Stimulated activated CD8-positive, alpha-beta memory T cell treated with anti-CD3 and anti-CD28 coated beads, Interleukin-12 subunit alpha, Interleukin-12 subunit beta, amount 100 ng/mL, for 24 hours (primary cell): ENCODE data around the gene CRB3.

ENCODE experiments used
- DNase-seq: peaks from one replicate; pipeline ENCODE4 v3.0.0-alpha.2; 2020; ENCODE audit errors: extremely low read depth

CRB3 gene

DNA sequence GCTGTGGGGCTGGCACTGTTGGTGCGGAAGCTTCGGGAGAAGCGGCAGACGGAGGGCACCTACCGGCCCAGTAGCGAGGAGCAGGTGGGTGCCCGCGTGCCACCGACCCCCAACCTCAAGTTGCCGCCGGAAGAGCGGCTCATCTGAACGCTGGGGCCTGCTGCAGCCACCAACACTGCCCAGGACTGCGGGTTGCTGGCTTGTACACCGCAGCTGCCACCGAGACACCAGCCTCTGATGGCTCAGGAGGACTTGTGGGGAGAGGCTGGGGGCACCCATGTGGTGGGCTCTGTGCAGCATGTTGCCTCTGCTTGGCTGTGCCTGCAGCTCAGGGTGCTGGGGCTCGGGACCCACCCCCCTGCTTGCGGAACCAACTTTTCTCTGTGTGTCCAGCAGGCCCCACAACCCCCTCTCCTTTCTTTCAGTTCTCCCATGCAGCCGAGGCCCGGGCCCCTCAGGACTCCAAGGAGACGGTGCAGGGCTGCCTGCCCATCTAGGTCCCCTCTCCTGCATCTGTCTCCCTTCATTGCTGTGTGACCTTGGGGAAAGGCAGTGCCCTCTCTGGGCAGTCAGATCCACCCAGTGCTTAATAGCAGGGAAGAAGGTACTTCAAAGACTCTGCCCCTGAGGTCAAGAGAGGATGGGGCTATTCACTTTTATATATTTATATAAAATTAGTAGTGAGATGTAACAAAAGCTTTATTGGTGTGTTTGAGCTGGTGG is 2.6 kb downstream of the CRB3 start:
- DNase-seq = no peak

GRCh38 chr19:6467384-6467783 is 3.3 kb downstream of the CRB3 start:
- DNase-seq = no peak

- no peak for DNase-seq
Observed at GRCh38 chr19:6470173-6470572, 6.1 kb downstream of the CRB3 start.

DNA sequence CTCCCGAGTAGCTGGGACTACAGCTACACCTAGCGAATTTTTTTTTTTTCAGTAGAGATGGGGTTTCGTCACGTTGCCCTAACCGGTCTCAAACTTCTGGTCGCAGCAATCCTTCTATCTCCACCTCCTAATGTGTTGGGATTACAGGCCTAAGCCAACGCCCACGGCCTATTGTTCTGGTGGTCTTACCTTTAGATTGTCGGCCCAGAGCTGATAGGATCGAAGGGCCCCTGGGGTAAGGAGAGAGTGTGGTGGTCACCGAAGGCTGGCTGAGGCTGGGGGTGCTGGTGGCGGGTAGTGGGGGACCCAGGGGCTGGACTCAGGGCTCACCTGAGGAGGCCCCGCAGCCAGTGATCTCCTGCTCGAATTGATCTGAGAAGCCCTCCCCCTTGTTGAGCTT is 7.0 kb downstream of the CRB3 start:
- DNase-seq = no peak

GRCh38 chr19:6472713-6473112 is 8.6 kb downstream of the CRB3 start:
- DNase-seq = no peak

DNA sequence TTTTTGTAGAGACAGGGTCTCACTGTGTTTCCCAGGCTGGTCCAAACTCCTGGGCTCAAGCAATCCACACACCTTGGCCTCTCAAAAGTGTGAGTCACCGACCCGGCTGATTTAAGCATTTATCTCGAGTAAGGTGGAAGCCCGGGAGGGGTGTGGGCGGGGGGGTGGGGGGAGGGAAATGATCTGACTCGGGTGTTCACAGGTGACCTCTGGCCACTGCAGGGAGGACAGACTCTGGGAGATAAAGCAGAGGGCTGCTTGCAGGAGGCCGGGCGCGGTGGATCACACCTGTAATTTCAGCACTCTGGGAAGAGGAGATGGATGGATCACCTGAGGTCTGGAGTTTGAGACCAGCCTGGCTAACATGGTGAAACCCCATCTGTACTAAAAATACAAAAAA is 9.6 kb downstream of the CRB3 start:
- no peak for DNase-seq

- DNase-seq = no peak
Observed at GRCh38 chr19:6475321-6476108, 11.4 kb downstream of the CRB3 start.

GRCh38 chr19:6476155-6476895 is 12.3 kb downstream of the CRB3 start:
- no peak for DNase-seq

DNA sequence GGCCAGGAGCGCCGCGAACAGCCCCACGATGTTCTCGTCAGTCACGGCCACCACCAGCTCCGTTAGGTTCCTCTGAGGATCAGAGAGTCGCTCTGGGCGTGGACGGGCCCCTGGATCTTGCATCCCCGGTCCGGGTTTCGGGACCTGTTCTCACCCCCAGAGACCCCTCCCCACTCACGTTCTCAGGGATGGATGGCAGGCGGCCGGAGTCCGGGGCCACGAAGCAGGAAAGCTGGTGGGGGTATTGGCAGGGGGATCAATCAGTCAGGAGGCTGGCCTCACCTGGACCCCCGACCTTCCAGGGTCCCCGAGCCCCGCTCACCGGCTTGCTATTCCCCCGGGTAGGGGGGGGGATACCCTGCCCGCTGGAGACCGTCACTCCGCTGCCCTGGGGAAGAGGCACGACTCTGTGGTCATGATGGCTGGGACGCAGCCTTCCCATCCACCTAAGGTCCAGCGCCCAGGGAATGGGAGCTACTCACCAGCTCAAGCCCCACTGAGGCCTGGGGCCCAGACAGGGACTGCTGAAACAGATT is 12.9 kb downstream of the CRB3 start:
- DNase-seq = no peak

GRCh38 chr19:6478815-6479214 is 14.7 kb downstream of the CRB3 start:
- no peak for DNase-seq

GRCh38 chr19:6479836-6480398 is 15.8 kb downstream of the CRB3 start:
- DNase-seq = no peak

DNA sequence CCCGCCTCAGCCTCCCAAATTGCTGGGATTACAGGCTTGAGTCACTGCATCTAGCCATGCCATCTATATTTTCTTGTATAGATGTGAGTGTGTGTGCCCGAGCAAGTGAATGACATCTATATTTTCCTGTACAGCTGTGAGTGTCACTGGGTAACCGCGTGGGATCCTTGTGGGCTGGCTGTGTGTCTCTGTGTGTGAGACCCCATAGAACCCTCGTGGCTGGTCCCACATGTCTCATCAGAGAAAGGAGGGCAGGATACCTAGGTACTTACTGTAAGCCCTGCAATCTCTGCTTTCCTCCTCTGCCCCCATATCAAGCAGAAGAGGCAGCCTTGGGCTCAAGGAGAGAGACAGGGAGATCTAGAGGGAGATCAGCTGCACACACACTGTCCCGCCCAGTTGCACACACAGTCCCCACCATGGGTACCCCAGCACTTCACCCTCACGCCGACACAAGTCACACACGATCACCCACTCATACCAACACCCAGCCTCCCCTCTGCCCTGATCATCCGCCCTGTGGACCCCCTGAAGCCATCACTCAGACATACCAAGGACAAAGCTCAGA is 16.9 kb downstream of the CRB3 start:
- DNase-seq = no peak

DNA sequence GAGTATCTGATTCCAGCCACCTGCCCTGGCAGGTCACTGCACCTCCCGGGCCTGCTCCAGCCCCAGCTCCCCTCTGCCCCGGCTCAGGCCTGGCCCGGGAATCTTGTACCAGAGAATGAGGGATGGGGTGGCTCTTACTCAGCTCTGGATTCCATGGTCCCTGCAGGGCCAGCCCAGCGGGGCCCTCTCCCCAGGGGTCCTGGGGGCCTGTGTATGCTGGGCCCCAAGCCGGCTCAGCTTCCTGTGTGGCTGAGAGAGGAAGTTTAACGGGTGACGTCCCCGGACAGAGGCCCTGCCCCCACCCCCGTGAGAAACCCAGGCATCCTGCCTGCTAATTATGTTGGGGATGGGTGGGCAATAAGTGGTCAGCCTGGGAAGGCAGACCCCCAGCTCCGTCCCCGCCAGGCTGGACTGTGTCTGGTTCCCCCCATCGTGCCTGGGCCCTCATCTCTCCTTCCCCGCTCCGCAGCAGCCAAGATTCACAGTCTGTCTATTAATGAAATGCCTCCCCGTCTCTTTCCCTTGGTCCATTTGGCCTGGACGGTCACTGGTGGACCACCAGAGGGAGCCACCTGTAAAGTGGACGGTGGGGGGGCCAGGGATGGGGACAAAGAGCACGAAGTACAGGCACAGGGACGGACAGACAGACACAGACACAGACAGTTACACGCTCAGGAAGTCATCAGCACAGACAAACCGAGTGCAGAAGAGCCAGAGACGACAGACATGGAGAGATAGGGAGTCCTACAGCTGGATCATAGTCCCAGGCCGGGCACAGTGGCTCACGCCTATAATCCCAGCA is 17.7 kb downstream of the CRB3 start, which contains the start of gene DENND1C:
Gene DENND1C, minus strand, starts transcription at position 247 of the 802 bp plus-strand sequence. Its CDS starts 92 bp downstream, at position 155.
- no peak for DNase-seq

- DNase-seq = no peak
Observed at GRCh38 chr19:6482343-6482686, 18.2 kb downstream of the CRB3 start.

DNA sequence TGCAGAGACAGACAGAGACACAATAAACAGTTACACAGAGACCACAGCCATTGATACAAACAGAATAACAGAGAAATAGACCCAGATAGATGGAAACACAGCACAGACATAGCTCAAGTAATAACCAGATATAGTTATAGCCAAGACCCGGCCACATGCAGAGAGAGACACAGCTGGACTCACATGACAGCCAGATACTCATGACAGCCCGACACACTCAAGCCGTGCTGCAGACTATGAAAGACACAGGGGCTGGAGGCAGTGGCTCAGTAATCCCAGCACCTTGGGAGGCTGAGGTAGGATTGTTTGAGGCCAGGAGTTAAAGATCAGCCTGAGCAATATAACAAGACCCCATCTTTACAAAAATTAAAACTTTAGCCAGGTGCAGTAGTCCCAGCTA is 19.2 kb downstream of the CRB3 start:
- no peak for DNase-seq

DNA sequence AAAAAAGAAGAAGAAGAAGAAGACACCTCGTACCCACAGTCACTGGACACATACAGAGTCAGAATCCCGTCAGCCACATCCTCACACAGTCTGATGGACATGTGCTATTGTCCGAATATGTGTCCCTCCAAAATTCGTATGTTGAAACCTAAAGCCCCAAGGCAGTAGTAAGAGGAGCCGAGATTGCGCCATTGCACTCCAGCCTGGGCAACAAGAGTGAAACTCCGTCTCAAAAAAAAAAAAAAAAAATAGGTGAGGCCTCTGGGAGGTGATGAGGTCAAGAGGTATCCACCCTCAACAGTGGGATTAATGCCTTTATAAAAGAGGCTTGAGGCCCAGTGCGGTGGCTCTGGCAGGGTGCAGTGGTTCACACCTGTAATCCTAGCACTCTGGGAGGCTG is 20.2 kb downstream of the CRB3 start:
- no peak for DNase-seq

DNA sequence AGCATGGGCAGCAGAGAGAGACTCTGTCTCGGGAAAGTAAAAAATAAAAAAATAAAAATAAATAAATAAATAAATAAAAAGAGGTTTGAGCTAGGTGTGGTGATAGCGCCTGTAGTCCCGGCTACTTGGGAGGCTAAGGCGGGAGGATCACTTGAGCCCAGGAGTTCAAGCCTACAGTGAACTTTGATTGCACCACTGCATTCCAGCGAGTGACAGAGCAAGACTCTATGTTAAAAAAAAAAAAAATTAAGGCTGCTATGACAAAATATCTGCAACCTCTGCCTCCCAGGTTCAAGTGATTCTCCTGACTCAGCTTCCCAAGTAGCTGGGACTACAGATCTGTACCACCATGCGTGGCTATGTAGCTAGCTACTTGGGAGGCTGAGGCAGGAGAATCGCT is 20.8 kb downstream of the CRB3 start:
- no peak for DNase-seq

- no peak for DNase-seq
Observed at GRCh38 chr19:6489278-6490061, 25.4 kb downstream of the CRB3 start.

GRCh38 chr19:6490134-6490533 is 26.1 kb downstream of the CRB3 start:
- DNase-seq = no peak
